ENCODE measurements around the gene TTC3. TPM values are rescaled to one million over a fixed set of nuclear protein-coding genes. Genes with fewer than 3 reads are reported as not detected.

Gene TTC3
- total and polyA plus RNA-seq, 2 of the 13 experiments (the other 11 are each of a cell fraction or from before 2014, with no cell fraction given), result 55.7 to 108 TPM

DNA sequence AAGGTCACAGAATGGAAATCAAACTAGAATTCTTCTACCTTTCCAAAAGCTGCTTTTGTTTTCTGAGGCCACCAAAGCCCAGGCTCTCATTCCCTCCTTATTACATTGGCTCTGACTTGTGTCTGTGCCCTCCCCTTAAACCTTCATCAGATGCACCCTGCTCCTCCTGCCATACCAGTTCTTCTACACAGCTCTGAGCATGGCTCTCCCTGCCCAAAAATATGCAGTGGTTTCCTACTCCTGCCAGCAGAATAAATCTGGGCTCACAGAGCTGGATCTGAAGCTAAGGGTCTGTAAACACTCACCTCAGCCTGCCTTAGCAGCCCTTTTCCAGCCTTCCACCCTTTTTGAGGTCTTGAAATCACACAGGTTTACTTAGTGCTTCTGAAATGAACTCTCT, 55.0 kb downstream of the TTC3 start:
- no TSS peak for BruUV-seq (replicated peaks)
- no peak overlapping the region for H3K27ac ChIP-seq (ENCODE audit: extremely low read length, insufficient read depth, low read length)
- no peaks in the 10 kb centered on the region; the same call in 1 of the 2 replicates for H4K20me1 ChIP-seq (ENCODE audit: insufficient read depth, low read length)
- no peak overlapping the region for H3K4me2 ChIP-seq (ENCODE audit: low read depth, low read length)
- no peak overlapping the region for H3K9ac ChIP-seq (ENCODE audit: insufficient read depth, low read depth, low read length)
- in situ Hi-C loops (cut with HindIII; ENCODE audit: extremely low pct_ligation_motif_present, low pct_unique_long_range_greater_than_20kb), result no loop called here
- FAIRE-seq, result no peak
- ATAC-seq, result no peak
- H3K27me3 ChIP-seq (ENCODE audit: control insufficient read depth in 1 of 2, insufficient read depth in 2 of 2, low read length in 2 of 2), result no peaks in the 10 kb centered on the region
- DNase-seq (ENCODE audit: low spot score), result no peak
- peaks cover 9 to 67% of the 10 kb centered on the region in 2 experiments for H3K36me3 ChIP-seq (replicated peaks in 1 of 2; ENCODE audit: control insufficient read depth in 1 of 2, insufficient read depth in 2 of 2, low read length in 2 of 2)
- no peaks in the 10 kb centered on the region for H3K9me3 ChIP-seq (ENCODE audit: low read length)
- no peak overlapping the region for H2AFZ ChIP-seq (ENCODE audit: low read length)
- no peaks in the 10 kb centered on the region for H3K4me1 ChIP-seq (ENCODE audit: insufficient read depth, low read length)
- TF ChIP-seq, protein P1, sequence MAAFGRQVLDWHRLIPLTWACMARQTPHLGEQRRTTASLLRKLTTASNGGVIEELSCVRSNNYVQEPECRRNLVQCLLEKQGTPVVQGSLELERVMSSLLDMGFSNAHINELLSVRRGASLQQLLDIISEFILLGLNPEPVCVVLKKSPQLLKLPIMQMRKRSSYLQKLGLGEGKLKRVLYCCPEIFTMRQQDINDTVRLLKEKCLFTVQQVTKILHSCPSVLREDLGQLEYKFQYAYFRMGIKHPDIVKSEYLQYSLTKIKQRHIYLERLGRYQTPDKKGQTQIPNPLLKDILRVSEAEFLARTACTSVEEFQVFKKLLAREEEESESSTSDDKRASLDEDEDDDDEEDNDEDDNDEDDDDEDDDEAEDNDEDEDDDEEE (CRISPR knock-in tag; IDR thresholded peaks at IDR 0.05), result no peak
- TF ChIP-seq, protein P2, sequence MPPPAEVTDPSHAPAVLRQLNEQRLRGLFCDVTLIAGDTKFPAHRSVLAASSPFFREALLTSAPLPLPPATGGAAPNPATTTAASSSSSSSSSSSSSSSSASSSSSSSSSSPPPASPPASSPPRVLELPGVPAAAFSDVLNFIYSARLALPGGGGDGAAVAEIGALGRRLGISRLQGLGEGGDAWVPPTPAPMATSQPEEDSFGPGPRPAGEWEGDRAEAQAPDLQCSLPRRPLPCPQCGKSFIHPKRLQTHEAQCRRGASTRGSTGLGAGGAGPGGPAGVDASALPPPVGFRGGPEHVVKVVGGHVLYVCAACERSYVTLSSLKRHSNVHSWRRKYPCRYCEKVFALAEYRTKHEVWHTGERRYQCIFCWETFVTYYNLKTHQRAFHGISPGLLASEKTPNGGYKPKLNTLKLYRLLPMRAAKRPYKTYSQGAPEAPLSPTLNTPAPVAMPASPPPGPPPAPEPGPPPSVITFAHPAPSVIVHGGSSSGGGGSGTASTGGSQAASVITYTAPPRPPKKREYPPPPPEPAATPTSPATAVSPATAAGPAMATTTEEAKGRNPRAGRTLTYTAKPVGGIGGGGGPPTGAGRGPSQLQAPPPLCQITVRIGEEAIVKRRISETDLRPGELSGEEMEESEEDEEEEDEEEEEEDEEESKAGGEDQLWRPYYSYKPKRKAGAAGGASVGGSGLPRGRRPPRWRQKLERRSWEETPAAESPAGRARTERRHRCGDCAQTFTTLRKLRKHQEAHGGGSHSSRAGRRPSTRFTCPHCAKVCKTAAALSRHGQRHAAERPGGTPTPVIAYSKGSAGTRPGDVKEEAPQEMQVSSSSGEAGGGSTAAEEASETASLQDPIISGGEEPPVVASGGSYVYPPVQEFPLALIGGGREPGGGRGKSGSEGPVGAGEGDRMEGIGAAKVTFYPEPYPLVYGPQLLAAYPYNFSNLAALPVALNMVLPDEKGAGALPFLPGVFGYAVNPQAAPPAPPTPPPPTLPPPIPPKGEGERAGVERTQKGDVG (CRISPR knock-in tag; IDR thresholded peaks at IDR 0.05; ENCODE audit: borderline replicate concordance), result no peak
- TF ChIP-seq, protein P3, sequence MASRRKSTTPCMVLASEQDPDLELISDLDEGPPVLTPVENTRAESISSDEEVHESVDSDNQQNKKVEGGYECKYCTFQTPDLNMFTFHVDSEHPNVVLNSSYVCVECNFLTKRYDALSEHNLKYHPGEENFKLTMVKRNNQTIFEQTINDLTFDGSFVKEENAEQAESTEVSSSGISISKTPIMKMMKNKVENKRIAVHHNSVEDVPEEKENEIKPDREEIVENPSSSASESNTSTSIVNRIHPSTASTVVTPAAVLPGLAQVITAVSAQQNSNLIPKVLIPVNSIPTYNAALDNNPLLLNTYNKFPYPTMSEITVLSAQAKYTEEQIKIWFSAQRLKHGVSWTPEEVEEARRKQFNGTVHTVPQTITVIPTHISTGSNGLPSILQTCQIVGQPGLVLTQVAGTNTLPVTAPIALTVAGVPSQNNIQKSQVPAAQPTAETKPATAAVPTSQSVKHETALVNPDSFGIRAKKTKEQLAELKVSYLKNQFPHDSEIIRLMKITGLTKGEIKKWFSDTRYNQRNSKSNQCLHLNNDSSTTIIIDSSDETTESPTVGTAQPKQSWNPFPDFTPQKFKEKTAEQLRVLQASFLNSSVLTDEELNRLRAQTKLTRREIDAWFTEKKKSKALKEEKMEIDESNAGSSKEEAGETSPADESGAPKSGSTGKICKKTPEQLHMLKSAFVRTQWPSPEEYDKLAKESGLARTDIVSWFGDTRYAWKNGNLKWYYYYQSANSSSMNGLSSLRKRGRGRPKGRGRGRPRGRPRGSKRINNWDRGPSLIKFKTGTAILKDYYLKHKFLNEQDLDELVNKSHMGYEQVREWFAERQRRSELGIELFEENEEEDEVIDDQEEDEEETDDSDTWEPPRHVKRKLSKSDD (CRISPR knock-in tag; IDR thresholded peaks at IDR 0.05; ENCODE audit: low read depth), result no peak
- no peak for TF ChIP-seq TAF15 (IDR thresholded peaks at IDR 0.05; ENCODE audit: low read depth, low read length, poor library complexity, severe bottlenecking)
- TF ChIP-seq RAD51 (IDR thresholded peaks at IDR 0.05; ENCODE audit: borderline replicate concordance), result no peak
- no peak for TF ChIP-seq MBD4 (IDR thresholded peaks at IDR 0.05; ENCODE audit: borderline replicate concordance, low read length)
- no peak for TF ChIP-seq ZNF484 (CRISPR knock-in tag; IDR thresholded peaks at IDR 0.05; ENCODE audit: borderline replicate concordance, low read depth)
- TF ChIP-seq FLYWCH1 (CRISPR knock-in tag; IDR thresholded peaks at IDR 0.05), result no peak
- no peak for TF ChIP-seq ZNF160 (CRISPR knock-in tag; IDR thresholded peaks at IDR 0.05)
- no peak for TF ChIP-seq FOXK2 (IDR thresholded peaks at IDR 0.05)
- TF ChIP-seq ZNF530 (CRISPR knock-in tag; IDR thresholded peaks at IDR 0.05; ENCODE audit: low read depth), result no peak
- H3K4me3 ChIP-seq (replicated peaks in 1 of 3; ENCODE audit: insufficient read depth in 1 of 3, low read depth in 2 of 3, low read length in 3 of 3), result no peak overlapping the region
- intact Hi-C loops (cut with micrococcal nuclease; ENCODE audit: unreplicated experiment), result no loop called here
- no peaks in the 10 kb centered on the region for H3K79me2 ChIP-seq (ENCODE audit: insufficient read depth, low read length)
- CTCF ChIA-PET (ENCODE audit: low intra/inter-chr PET ratio, low total read pairs), result no interaction called here
- POLR2A ChIA-PET, result no interaction called here

All from HepG2 (cell line).